H1 (cell line): ENCODE data around the gene NSDHL. TPM values are rescaled to one million over a fixed set of nuclear protein-coding genes. Genes with fewer than 3 reads are reported as not detected.

ENCODE experiments used
- BRCA1 ChIP-seq: IDR thresholded peaks from 2 replicates; pipeline ENCODE4 v1.6.1; 2012; ENCODE audit warnings: low read depth, low read length, improper control_type of control experiment
- CHD1 ChIP-seq: IDR thresholded peaks from 2 replicates; pipeline ENCODE4 v1.6.1; 2012; ENCODE audit warnings: low read depth, low read length, improper control_type of control experiment
- CTCF ChIP-seq, 3 experiments: IDR thresholded peaks; 1 replicate in 2 of 3; 2 replicates in 1 of 3; pipeline versions ENCODE4 v1.5.1 to v1.6.1; 2011; ENCODE audit warnings: low read length in 3 of 3, mild to moderate bottlenecking in 3 of 3, inconsistent platforms in 2 of 3, low read depth in 1 of 3, moderate library complexity in 1 of 3; ENCODE audit not compliant: insufficient read depth in 1 of 3; ENCODE audit errors: control extremely low read depth in 1 of 3
- E2F6 ChIP-seq: IDR thresholded peaks from 2 replicates; pipeline ENCODE4 v1.6.1; 2012; ENCODE audit warnings: inconsistent platforms
- EP300 ChIP-seq, 2 experiments: IDR thresholded peaks; 1 replicate in 1 of 2; 2 replicates in 1 of 2; pipeline ENCODE4 v1.6.1; 2011 to 2012; ENCODE audit warnings: low read depth in 2 of 2, low read length in 2 of 2, mild to moderate bottlenecking in 2 of 2, borderline replicate concordance in 1 of 2, inconsistent platforms in 1 of 2, moderate library complexity in 1 of 2
- EZH2 ChIP-seq: fragments of 200-600 bp; sonication (generic); IDR thresholded peaks from 2 replicates; pipeline ENCODE4 v1.7.1; 2012; ENCODE audit warnings: low read depth, mild to moderate bottlenecking, moderate library complexity, low read length, inconsistent platforms; ENCODE audit not compliant: severe bottlenecking
- FOSL1 ChIP-seq: IDR thresholded peaks from 2 replicates; pipeline ENCODE4 v1.6.1; 2011; ENCODE audit warnings: mild to moderate bottlenecking, low read depth, low read length, moderate library complexity; ENCODE audit not compliant: insufficient read depth
- JUN ChIP-seq: IDR thresholded peaks from 2 replicates; pipeline ENCODE4 v1.6.1; 2011; ENCODE audit warnings: low read depth, mild to moderate bottlenecking, improper control_type of control experiment, low read length
- POU5F1 ChIP-seq: IDR thresholded peaks from 2 replicates; pipeline ENCODE4 v1.6.1; 2011; ENCODE audit warnings: low read depth, mild to moderate bottlenecking, low read length, moderate library complexity
- TAF7 ChIP-seq: optimal IDR thresholded peaks from 2 replicates; pipeline ENCODE3; 2011; ENCODE audit warnings: low read depth, mild to moderate bottlenecking, inconsistent platforms, low read length, moderate library complexity, borderline replicate concordance
- TCF12 ChIP-seq: IDR thresholded peaks from 2 replicates; pipeline ENCODE4 v1.6.1; 2011; ENCODE audit warnings: low read depth, mild to moderate bottlenecking, low read length
- TEAD4 ChIP-seq: IDR thresholded peaks from 2 replicates; pipeline ENCODE4 v1.6.1; 2012; ENCODE audit warnings: low read depth, low read length, inconsistent platforms, mixed read lengths
- polyA plus RNA-seq, 7 experiments: library from polyadenylated mRNA; depleted of rRNA in 3 of 7; stranded (reverse) in 5 of 7; unstranded in 2 of 7; fragments of >200 nt in 5 of 7; fragments of 200-250 nt in 2 of 7; gene quantifications; 1 replicate in 5 of 7; 2 replicates in 1 of 7; 4 replicates in 1 of 7; pipeline versions ENCODE4 v1.2.1 to v1.2.3, GENCODE V29; 2011 to 2013; ENCODE audit warnings: missing spikeins in 2 of 7, mixed read lengths in 2 of 7
- total RNA-seq: library from RNA; stranded (reverse); fragmentation: NEBNext Ultra II Directional; extraction: Animal tissue kit (Norgen Biotek cat#: 25700); gene quantifications from 2 replicates; pipeline ENCODE4 v1.2.1, GENCODE V29; 2021

The NSDHL gene
- total and polyA plus RNA-seq, 2 of the 8 experiments (the other 6 are each of a cell fraction or from before 2014, with no cell fraction given): 31.5 to 34.6 TPM

GRCh38 chrX:152845618-152846240 is 14.9 kb downstream of the NSDHL start (continued):
- TF ChIP-seq CTCF (IDR thresholded peaks at IDR 0.05; ENCODE audit: control extremely low read depth in 1 of 3, insufficient read depth in 1 of 3, low read depth in 1 of 3, low read length in 3 of 3) (no peak), POU5F1 (no peak), FOSL1 (no peak), TAF7 (no peak), TCF12 (no peak), EP300 (IDR thresholded peaks at IDR 0.05; ENCODE audit: borderline replicate concordance in 1 of 2, low read depth in 2 of 2, low read length in 2 of 2) (no peak), TEAD4 (no peak), EZH2 (no peak), CHD1 (no peak), E2F6 (no peak), BRCA1 (no peak), JUN (no peak)
